Stimulated activated naive CD8-positive, alpha-beta T cell treated with anti-CD3 and anti-CD28 coated beads, Interleukin-15, Interleukin-2, amounts not matched to agents 100 ng/mL and 50 ng/mL, for 24 hours (primary cell): Measurements from ENCODE around the gene CUTA.
"Not testable (repeated sequence)": the region's sequence is repeated elsewhere in the genome, so short reads cannot be mapped to it uniquely, and the experiment has no call there.

Experiments used
- H3K27ac Mint-ChIP-seq: one replicate; pipeline ENCODE4 v1.8.0; 2021; ENCODE audit warnings: mild to moderate bottlenecking, mixed read lengths
- H3K27me3 Mint-ChIP-seq: one replicate; pipeline ENCODE4 v1.8.0; 2021; ENCODE audit warnings: mixed read lengths
- H3K36me3 Mint-ChIP-seq: one replicate; pipeline ENCODE4 v1.8.0; 2021; ENCODE audit warnings: low read depth, mixed read lengths
- H3K4me1 Mint-ChIP-seq: one replicate; pipeline ENCODE4 v1.8.0; 2021; ENCODE audit warnings: low read depth, mixed read lengths
- H3K4me3 Mint-ChIP-seq: one replicate; pipeline ENCODE4 v1.8.0; 2021; ENCODE audit warnings: mild to moderate bottlenecking, mixed read lengths
- H3K9me3 Mint-ChIP-seq: one replicate; pipeline ENCODE4 v1.8.0; 2021; ENCODE audit warnings: mixed read lengths

The CUTA gene

DNA sequence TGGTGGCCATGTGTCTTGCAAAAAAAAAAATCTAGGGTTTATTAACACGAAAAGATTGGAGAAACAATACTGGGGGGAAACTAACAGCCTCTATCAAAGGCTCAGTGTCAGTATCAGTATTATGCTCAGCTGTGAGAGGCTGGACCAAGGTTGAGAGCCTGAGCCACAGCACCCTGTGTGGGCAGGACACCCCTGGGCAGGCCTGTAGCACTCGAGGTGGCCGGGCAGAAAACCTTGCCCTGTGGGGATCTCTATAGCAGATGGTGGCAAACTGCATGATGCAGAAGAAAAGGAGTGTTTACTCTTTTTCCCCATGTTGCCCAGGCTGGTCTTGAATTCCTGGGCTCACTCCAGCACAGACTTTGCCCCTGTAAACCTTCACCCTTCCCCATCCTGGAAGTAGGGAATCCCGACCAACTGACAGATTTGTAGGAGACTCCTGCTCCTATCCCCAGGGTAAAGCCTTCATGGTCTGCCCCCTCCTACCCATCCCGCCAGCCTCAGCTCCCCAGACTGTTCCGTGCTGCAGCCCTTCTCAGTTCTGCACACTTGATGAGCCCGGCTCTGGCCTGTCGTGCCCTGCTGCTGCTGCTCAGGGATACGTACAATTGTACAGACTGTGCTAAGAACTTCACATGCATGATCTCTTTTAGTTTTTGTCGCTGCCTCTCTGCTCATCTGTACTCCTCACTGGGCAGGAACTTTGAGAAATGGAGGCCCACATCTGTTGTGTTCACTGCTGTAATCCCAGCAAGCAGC lies 34.3 kb downstream of the CUTA start:
- H3K36me3 Mint-ChIP-seq = no peaks in the 10 kb centered on the region
- no peak overlapping the region for H3K4me3 Mint-ChIP-seq
- no peak overlapping the region for H3K27ac Mint-ChIP-seq
- no peaks in the 10 kb centered on the region for H3K4me1 Mint-ChIP-seq
- H3K27me3 Mint-ChIP-seq = no peaks in the 10 kb centered on the region
- H3K9me3 Mint-ChIP-seq = no peaks in the 10 kb centered on the region

DNA sequence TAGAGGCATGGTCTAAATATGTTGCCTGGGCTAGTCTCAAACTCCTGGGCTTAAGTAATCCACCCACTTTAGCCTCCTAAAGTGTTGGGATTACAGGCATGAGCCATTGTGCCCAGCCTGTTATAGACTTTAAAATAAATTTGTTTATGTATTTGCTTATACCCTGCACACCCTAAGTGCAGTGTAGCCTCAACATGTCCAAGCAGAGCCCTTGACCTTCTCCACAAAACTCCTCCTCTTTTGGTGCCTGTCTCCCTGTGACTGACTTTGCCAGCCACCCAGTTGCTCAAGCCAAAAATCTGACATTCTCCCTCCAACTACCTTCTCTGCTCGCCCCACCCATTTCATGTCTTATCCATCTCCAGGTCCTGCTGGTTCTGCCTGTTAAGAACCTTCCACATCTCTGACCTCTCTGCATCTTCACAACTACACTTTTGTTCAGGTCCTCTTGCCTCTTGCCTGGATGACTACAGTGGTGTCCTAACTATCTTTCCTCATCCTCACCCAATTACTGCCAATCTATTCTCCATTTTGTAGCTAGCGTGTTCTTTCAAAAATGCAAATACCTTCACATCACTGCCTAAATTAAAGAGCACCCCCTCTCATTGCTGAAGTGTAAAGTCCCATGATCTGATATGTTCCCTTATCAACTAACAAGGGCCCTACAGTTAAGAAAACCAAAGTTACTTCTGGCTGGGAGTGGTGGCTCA lies 37.5 kb downstream of the CUTA start:
- Mint-ChIP-seq H3K9me3 (no peaks in the 10 kb centered on the region), H3K27me3 (no peaks in the 10 kb centered on the region), H3K4me3 (no peak overlapping the region), H3K4me1 (peaks cover 4% of the 10 kb centered on the region), H3K27ac (no peak overlapping the region), H3K36me3 (no peaks in the 10 kb centered on the region)

DNA sequence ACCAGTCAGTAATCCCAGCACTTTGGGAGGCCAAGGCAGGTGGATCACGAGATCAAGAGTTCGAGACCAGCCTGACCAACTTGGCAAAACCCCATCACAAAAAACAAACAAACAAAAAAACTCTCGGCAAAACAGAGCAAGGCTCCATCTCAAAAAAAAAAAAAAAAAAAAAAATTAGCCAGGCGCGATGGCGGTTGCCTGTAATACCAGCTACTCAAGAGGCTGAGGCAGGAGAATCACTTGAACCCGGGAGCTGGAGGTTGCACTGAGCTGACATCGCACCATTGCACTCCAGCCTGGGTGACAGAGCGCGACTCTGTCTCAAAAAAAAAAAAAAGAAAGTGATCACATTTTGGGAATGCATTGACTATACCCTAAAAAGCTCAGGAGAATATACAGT lies 38.7 kb downstream of the CUTA start:
- H3K36me3 Mint-ChIP-seq, H3K27ac Mint-ChIP-seq, H3K9me3 Mint-ChIP-seq, H3K27me3 Mint-ChIP-seq, H3K4me1 Mint-ChIP-seq, H3K4me3 Mint-ChIP-seq: not testable (repeated sequence)

DNA sequence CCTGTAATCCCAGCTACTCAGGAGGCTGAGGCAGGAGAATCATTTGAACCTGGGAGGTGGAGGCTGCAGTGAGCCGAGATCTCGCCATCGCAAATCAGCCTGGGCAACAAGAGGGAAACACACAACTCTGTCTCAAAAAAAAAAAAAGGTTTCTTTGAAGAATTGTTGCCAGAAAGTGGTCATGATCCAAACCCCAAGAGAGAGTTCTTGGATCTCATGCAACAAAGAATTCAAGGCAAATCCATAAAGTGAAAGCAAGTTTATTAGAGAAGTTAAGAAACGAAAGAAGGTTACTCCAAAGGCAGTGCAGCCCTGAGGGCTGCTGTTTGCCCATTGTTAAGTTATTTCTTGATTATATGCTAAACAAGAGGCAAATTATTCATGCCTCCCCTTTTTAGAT lies 40.7 kb downstream of the CUTA start:
- no peaks in the 10 kb centered on the region for H3K27me3 Mint-ChIP-seq

DNA sequence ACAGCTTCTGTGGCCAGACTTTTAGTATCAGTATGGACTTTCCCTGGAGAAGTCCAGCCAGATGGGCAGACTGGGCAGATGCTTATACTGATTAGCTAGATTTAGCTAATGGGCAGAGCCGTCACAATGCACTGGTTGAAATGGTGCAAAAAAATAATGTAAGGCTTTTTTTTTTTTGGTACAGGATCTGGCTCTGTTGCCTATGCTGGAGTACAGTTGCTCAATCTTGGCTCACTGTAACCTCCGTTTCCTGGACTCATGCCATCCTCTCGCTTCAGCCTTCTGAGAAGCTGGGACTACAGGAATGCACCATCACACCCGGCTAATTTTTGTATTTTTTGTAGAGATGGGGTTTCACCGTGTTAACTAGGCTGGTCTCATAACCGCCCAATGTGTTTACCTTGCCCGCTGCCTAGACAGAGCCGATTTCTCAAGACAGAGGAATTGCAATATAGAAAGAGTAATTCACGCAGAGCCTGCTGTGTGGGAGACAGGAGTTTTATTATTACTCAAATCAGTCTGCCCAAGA lies 42.7 kb downstream of the CUTA start:
- no peak overlapping the region for H3K4me3 Mint-ChIP-seq

More for the DNA sequence above, 40.7 kb downstream of the CUTA start:
- peaks cover 10% of the 10 kb centered on the region for H3K4me1 Mint-ChIP-seq
- no peaks in the 10 kb centered on the region for H3K36me3 Mint-ChIP-seq
- H3K4me3 Mint-ChIP-seq = no peak overlapping the region
- H3K9me3 Mint-ChIP-seq = no peaks in the 10 kb centered on the region
- no peak overlapping the region for H3K27ac Mint-ChIP-seq

DNA sequence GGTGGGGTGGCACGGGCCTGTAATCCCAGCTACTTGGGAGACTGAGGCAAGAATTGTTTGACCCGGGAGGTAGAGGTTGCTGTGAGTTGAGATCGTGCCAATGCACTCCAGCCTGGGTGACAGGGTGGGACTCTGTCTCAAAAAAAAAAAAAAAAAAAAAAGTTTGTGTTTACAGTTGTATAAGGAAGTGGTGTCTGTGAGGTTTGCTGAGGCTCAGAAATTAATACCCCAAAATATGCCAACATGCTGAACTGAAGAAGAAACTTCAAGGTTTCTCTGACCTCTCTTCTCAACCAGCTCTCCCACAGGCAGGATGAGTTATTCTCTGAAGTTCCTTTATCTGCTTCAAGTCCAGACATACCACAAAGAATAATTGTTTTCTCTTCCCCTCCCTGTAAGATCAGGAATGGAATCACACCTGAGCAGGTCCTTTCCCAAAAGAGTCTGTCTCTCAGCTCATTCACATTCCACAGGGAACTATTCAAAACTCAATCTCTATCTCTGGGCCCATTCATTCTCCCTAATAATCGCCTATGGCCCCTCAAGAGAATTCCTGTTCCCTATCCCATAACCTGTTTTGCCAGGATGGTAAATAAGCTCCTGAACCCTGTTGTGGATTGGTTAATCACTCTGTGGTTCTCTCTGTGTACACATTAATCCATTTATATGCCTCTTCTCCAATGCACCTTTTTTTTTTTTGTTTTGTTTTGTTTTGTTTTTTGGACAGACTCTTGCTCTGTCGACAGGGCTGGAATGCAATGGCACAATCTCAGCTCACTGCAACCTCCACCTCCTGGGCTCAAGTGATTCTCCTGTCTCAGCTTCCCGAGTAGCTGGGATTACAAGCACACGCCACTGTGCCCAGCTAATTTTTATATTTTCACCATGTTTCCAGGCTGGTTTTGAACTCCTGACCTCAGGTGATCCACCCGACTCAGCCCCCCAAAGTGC lies 43.7 kb downstream of the CUTA start:
- H3K27me3 Mint-ChIP-seq = no peaks in the 10 kb centered on the region
- H3K36me3 Mint-ChIP-seq = no peaks in the 10 kb centered on the region
- H3K4me3 Mint-ChIP-seq = no peak overlapping the region
- H3K9me3 Mint-ChIP-seq = no peaks in the 10 kb centered on the region
- H3K27ac Mint-ChIP-seq = no peak overlapping the region
- H3K4me1 Mint-ChIP-seq = peaks cover 10% of the 10 kb centered on the region

More for the DNA sequence above, 42.7 kb downstream of the CUTA start:
- Mint-ChIP-seq H3K27ac (no peak overlapping the region), H3K4me1 (peaks cover 10% of the 10 kb centered on the region), H3K9me3 (no peaks in the 10 kb centered on the region), H3K36me3 (no peaks in the 10 kb centered on the region), H3K27me3 (no peaks in the 10 kb centered on the region)

DNA sequence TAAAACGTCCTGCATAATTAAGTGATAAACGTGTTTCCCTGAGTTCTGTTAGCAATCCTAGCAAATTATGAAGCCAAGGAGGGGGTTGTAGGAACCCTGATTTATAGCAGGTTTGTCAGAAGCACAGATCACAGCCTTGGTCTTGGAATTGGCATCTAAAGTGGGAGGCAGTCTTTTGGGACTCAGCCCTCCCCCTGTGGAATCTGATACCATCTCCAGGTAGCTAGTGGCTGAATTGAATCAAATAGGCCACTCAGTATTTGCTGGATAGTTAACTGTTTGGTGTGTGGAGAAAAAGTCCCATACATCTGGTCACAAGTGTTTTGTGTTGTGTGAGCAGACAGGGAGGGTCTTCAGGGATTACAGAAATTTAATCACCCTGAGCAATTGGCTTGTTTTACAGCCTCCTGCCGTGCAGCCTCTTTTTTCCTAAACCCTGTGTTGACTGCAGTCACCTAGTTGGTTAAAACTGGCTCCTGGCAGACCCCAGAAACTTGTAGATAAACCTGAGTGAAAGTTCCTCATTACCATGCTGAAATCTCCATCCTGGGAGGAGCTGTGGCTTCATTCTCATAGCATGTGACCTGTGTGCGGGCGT lies 45.3 kb downstream of the CUTA start:
- H3K9me3 Mint-ChIP-seq = no peaks in the 10 kb centered on the region
- H3K36me3 Mint-ChIP-seq = no peaks in the 10 kb centered on the region
- no peak overlapping the region for H3K27ac Mint-ChIP-seq
- H3K4me3 Mint-ChIP-seq = no peak overlapping the region
- no peaks in the 10 kb centered on the region for H3K27me3 Mint-ChIP-seq
- H3K4me1 Mint-ChIP-seq = peaks cover 10% of the 10 kb centered on the region

DNA sequence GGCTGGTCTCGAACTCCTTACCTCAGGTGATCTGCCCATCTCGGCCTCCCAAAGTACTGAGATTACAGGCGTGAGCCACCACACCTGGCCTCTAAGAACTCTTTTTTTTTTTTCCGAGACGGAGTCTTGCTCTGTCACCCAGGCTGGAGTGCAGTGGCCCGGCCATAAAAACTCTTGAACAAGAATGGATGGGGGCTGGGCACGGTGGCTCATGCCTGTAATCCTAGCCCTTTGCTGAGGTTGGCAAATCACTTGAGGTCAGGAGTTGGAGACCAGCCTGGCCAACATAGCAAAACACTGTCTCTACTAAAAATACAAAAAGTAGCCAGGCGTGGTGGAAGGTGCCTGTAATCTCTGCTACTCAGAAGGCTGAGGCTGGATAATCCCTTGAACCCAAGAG lies 46.0 kb downstream of the CUTA start:
- not testable (repeated sequence) for H3K27ac Mint-ChIP-seq, H3K36me3 Mint-ChIP-seq, H3K4me3 Mint-ChIP-seq, H3K9me3 Mint-ChIP-seq, H3K27me3 Mint-ChIP-seq
- H3K4me1 Mint-ChIP-seq = peaks cover 10% of the 10 kb centered on the region

DNA sequence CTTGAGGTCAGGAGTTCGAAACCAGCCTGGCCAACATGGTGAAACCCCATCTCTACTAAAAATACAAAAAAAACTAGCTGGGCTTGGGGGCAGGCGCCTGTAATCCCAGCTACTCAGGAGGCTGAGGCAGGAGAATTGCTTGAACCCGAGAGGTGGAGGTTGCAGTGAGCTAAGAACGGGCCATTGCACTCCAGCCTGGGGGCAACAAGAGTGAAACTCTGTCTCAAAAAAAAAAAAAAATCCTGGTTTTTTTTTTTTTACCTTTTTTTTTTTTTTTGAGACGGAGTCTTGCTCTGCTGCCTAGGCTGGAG lies 50.2 kb downstream of the CUTA start:
- not testable (repeated sequence) for H3K4me1 Mint-ChIP-seq, H3K27me3 Mint-ChIP-seq, H3K27ac Mint-ChIP-seq, H3K4me3 Mint-ChIP-seq, H3K36me3 Mint-ChIP-seq, H3K9me3 Mint-ChIP-seq

DNA sequence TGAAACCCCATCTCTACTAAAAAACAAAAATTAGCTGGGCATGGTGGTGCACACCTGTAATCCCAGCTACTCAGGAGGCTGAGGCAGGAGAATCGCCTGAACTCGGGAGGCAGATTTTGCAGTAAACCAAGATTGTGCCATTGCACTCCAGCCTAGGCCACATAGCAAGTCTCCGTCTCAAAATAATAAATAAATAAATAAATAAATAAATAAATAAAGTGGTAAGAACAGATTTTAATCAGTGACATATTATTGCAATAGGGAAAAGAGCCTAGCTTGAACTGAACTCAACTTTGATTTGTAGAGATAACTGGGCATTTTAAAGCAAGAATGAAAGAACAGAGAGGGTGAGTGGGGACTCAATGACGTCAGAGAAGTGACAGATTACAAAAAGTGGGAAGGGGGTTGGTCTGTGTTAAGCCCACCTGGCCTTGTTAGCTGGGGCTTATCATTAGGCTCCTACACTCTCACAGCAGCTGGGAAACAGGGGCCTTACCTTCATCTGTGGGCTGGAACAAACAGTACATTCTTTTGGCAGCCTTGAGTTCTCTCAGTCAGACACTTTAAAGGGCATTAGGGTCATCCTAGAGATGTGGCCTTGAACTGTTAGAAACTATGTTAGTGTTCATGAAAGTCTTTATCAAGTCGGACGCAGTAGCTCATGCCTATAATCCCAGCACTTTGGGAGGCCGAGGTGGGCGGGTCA lies 50.7 kb downstream of the CUTA start:
- H3K36me3 Mint-ChIP-seq = no peaks in the 10 kb centered on the region
- H3K9me3 Mint-ChIP-seq = no peaks in the 10 kb centered on the region
- H3K4me3 Mint-ChIP-seq = no peak overlapping the region
- H3K27me3 Mint-ChIP-seq = no peaks in the 10 kb centered on the region
- H3K27ac Mint-ChIP-seq = no peak overlapping the region
- H3K4me1 Mint-ChIP-seq = no peaks in the 10 kb centered on the region
